Endothelial cell of hepatic sinusoid (primary cell): Measurements from ENCODE around the gene PLK3.

ENCODE experiments used
- in situ Hi-C: cut with HindIII; loops from 2 replicates; pipeline ENCODE4 v1.10.0; 2017; ENCODE audit warnings: low sequenced_read_pairs

The PLK3 gene

GRCh38 chr1:44849575-44850132 is 49.5 kb downstream of the PLK3 start:
- in situ Hi-C loops = loop anchor here (5.0 kb wide), 1 partner anchor 103 kb away; no protein-coding TSS in a partner anchor

GRCh38 chr1:44851308-44851707 is 51.1 kb downstream of the PLK3 start:
- in situ Hi-C loops = no loop called here

- in situ Hi-C loops = no loop called here
Measured at GRCh38 chr1:44853201-44853600, 53.0 kb downstream of the PLK3 start.

- in situ Hi-C loops = no loop called here
Measured at GRCh38 chr1:44854970-44855369, 54.8 kb downstream of the PLK3 start.
